B cell (primary cell): Measurements from ENCODE around the gene PKM. TPM values are rescaled to one million over a fixed set of nuclear protein-coding genes. Genes with fewer than 3 reads are reported as not detected.

Experiments
- ATAC-seq: fragments of 200-7000 bp; cut with Tn5 transposase; one replicate; pipeline ENCODE4 v1.10.0; 2021; ENCODE audit warnings: low read depth, mild to moderate bottlenecking, moderate number of reproducible peaks, moderate library complexity
- CTCF ChIA-PET: fragments of 350-600 bp; sonication (Branson Sonifier 250); formaldehyde crosslinking; loops from one replicate; lab custom pipeline; 2021; ENCODE audit warnings: antibody characterized with exemption, inconsistent platforms; lab: Charles Lee
- POLR2A ChIA-PET: fragments of 350-600 bp; sonication (Branson Sonifier 250); formaldehyde crosslinking; loops from one replicate; lab custom pipeline; 2021; ENCODE audit warnings: antibody characterized with exemption; lab: Charles Lee
- DNase-seq: peaks from one replicate; pipeline ENCODE4 v3.0.0; 2013
- H2AFZ ChIP-seq: 2 replicates; pipeline ENCODE4 v1.6.1; 2012; ENCODE audit warnings: mild to moderate bottlenecking, low read depth, low read length; ENCODE audit not compliant: insufficient read depth, poor library complexity, severe bottlenecking
- H3K27ac ChIP-seq, 2 donors: 1 replicate in 1 of 2; 2 replicates in 1 of 2; pipeline ENCODE4 v1.5.1; 2012 to 2013; ENCODE audit warnings: low read length in 2 of 2, mild to moderate bottlenecking in 2 of 2, moderate library complexity in 1 of 2
- H3K27me3 ChIP-seq, 4 experiments: fragments of 200-600 bp in 1 of 4; sonication (generic) in 1 of 4; replicated peaks in 1 of 4; 1 replicate in 2 of 4; 2 replicates in 2 of 4; pipeline versions ENCODE4 v1.6.1 to v1.7.0; 2013 to 2016; ENCODE audit warnings: low read length in 3 of 4, mild to moderate bottlenecking in 2 of 4, mixed read lengths in 1 of 4, moderate library complexity in 1 of 4; ENCODE audit not compliant: insufficient read depth in 4 of 4, control insufficient read depth in 3 of 4; ENCODE audit errors: control extremely low read depth in 1 of 4
- H3K36me3 ChIP-seq, 2 experiments: replicated peaks in 1 of 2; 1 replicate in 1 of 2; 2 replicates in 1 of 2; pipeline versions ENCODE4 v1.6.1 to v1.7.1; 2013; ENCODE audit warnings: low read length in 1 of 2; ENCODE audit not compliant: insufficient read depth in 2 of 2, control insufficient read depth in 1 of 2; ENCODE audit errors: control extremely low read depth in 1 of 2, extremely low read depth in 1 of 2
- H3K4me1 ChIP-seq, 2 donors: fragments of 200-600 bp in 1 of 2; sonication (generic) in 1 of 2; 1 replicate in 1 of 2; 2 replicates in 1 of 2; pipeline versions ENCODE4 v1.5.1 to v1.6.1; 2013 to 2017; ENCODE audit warnings: low read length in 2 of 2; ENCODE audit not compliant: control insufficient read depth in 2 of 2, insufficient read depth in 2 of 2
- H3K4me2 ChIP-seq: replicated peaks from 2 replicates; pipeline ENCODE3; 2012; ENCODE audit warnings: mild to moderate bottlenecking, low read depth, low read length; ENCODE audit not compliant: poor library complexity, severe bottlenecking
- H3K4me3 ChIP-seq, 5 experiments: fragments of 200-600 bp in 1 of 5; sonication (generic) in 1 of 5; 1 replicate in 3 of 5; 2 replicates in 2 of 5; pipeline versions ENCODE4 v1.5.1 to v1.7.0; 2011 to 2016; ENCODE audit warnings: low read length in 4 of 5, mild to moderate bottlenecking in 4 of 5, low read depth in 2 of 5, control low read depth in 1 of 5, moderate library complexity in 1 of 5; ENCODE audit not compliant: insufficient read depth in 1 of 5; ENCODE audit errors: control extremely low read depth in 1 of 5, extremely low read depth in 1 of 5
- H3K79me2 ChIP-seq: fragments of 200-600 bp; sonication (generic); one replicate; pipeline ENCODE4 v1.6.0; 2016; ENCODE audit warnings: low read length; ENCODE audit not compliant: control insufficient read depth, insufficient read depth
- H3K9ac ChIP-seq: fragments of 200-600 bp; sonication (generic); 2 replicates; pipeline ENCODE4 v1.6.1; 2017; ENCODE audit warnings: mild to moderate bottlenecking, low read length, moderate library complexity
- H3K9me3 ChIP-seq, 3 donors: one replicate each; pipeline versions ENCODE4 v1.6.1 to v1.7.1; 2013; ENCODE audit warnings: low read length in 2 of 3; ENCODE audit not compliant: control insufficient read depth in 2 of 3, insufficient read depth in 1 of 3; ENCODE audit errors: control extremely low read depth in 1 of 3
- H4K20me1 ChIP-seq: 2 replicates; pipeline ENCODE4 v1.6.0; 2012; ENCODE audit warnings: mild to moderate bottlenecking, low read length; ENCODE audit not compliant: insufficient read depth, control insufficient read depth, poor library complexity, severe bottlenecking
- H3K27ac Mint-ChIP-seq: one replicate; pipeline ENCODE4 v1.8.0; 2021; ENCODE audit warnings: mixed read lengths
- H3K27me3 Mint-ChIP-seq: one replicate; pipeline ENCODE4 v1.8.0; 2021; ENCODE audit warnings: mixed read lengths
- H3K4me1 Mint-ChIP-seq: one replicate; pipeline ENCODE4 v1.8.0; 2021; ENCODE audit warnings: mixed read lengths
- H3K4me3 Mint-ChIP-seq: one replicate; pipeline ENCODE4 v1.8.0; 2021; ENCODE audit warnings: mixed read lengths
- H3K9me3 Mint-ChIP-seq: one replicate; pipeline ENCODE4 v1.8.0; 2022; ENCODE audit warnings: mixed read lengths; ENCODE audit not compliant: insufficient read depth
- CTCF ChIP-seq: fragments of 200-600 bp; IDR thresholded peaks from one replicate; pipeline ENCODE4 v1.8.0; 2022; ENCODE audit warnings: antibody characterized with exemption, mild to moderate bottlenecking
- EZH2 ChIP-seq: IDR thresholded peaks from 2 replicates; pipeline ENCODE4 v1.6.1; 2012; ENCODE audit warnings: borderline replicate concordance, low read depth, mild to moderate bottlenecking, moderate library complexity, low read length; ENCODE audit not compliant: insufficient read depth, poor library complexity, severe bottlenecking
- WGBS: methylation state at CpG from one replicate; pipeline ENCODE4 v1.1.5; 2013; ENCODE audit warnings: missing lambda C conversion rate; ENCODE audit not compliant: insufficient coverage; 5-methylcytosine and 5-hydroxymethylcytosine counted together
- intact Hi-C: fragments of 100-400 bp; cut with micrococcal nuclease; formaldehyde crosslinking; loops from one replicate; pipeline ENCODE4 v1.10.0; 2022
- polyA plus RNA-seq: library from polyadenylated mRNA; depleted of rRNA; stranded (reverse); fragments of >200 nt; gene quantifications from 2 replicates; pipeline ENCODE4 v1.2.3, GENCODE V29; 2012
- total RNA-seq, 2 donors: library from RNA; stranded (reverse); fragments of 120-200 nt in 1 of 2; gene quantifications; 1 replicate in 1 of 2; 2 replicates in 1 of 2; pipeline versions ENCODE4 v1.2.3 to v1.2.4, GENCODE V29; 2013 to 2022

The PKM gene
- total and polyA plus RNA-seq, 2 donors (not counting 1 experiment from before 2014, with no cell fraction given) = 179 to 323 TPM

DNA sequence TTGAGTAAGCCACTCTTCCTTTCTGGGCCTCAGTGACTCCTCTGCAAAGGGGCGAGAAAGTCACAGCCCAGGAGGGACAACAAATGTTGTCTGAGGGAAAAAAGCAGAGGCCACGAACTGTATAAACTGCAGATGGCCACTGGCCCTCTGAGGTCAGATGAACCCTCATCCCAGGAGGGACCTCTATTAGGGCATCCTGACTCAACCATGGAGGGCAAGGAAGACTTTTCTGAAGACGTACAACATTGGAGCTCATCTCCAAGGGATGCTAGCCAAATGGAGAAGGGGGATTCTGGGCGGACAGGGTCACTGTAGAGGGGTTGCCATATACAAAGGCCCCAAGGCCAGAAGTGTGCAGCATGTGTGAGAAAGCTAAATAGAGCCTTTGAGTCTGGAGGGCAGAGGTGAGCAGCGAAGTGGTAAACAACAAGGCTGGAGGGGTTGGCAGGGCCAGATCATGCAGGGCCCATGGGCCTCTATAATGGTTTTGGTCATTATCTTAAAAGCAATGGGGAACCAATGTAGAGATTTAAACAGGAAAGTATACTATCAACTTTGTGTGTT is 50.1 kb downstream of the PKM start:
- POLR2A ChIA-PET = no interaction called here
- Mint-ChIP-seq H3K27me3 (peaks cover 40% of the 10 kb centered on the region), H3K4me1 (no peaks in the 10 kb centered on the region), H3K4me3 (no peak overlapping the region), H3K27ac (no peak overlapping the region), H3K9me3 (no peaks in the 10 kb centered on the region)
- peaks cover 0 to 26% (median 11%) of the 10 kb centered on the region in 4 experiments for H3K27me3 ChIP-seq
- H4K20me1 ChIP-seq = no peaks in the 10 kb centered on the region
- no peak overlapping the region for H3K4me2 ChIP-seq
- ATAC-seq (no peak), DNase-seq (no peak)
- H3K9ac ChIP-seq = no peak overlapping the region
- CTCF ChIA-PET = interaction anchor here (1.4 kb wide), 1 partner anchor 15 kb away, joined by 4 read pairs; no protein-coding TSS in a partner anchor
- TF ChIP-seq EZH2 (no peak), CTCF (no peak)
- H3K4me3 ChIP-seq = no peak overlapping the region
- intact Hi-C loops = no loop called here
- H3K79me2 ChIP-seq = no peaks in the 10 kb centered on the region
- no peaks in the 10 kb centered on the region for H3K36me3 ChIP-seq
- H2AFZ ChIP-seq = no peak overlapping the region
- no peaks in the 10 kb centered on the region for H3K4me1 ChIP-seq
- no peaks in the 10 kb centered on the region for H3K9me3 ChIP-seq
- H3K27ac ChIP-seq = no peak overlapping the region
- WGBS = 92% methylated on average over 5 of the region's 5 CpGs

GRCh38 chr15:72179950-72180581 is 50.9 kb downstream of the PKM start:
- no peaks in the 10 kb centered on the region for H3K9me3 ChIP-seq
- no peaks in the 10 kb centered on the region for H3K36me3 ChIP-seq
- H3K27ac ChIP-seq = no peak overlapping the region
- H3K79me2 ChIP-seq = no peaks in the 10 kb centered on the region
- intact Hi-C loops = no loop called here
- H3K27ac Mint-ChIP-seq = no peak overlapping the region
- no peak for ATAC-seq
- H3K9ac ChIP-seq = no peak overlapping the region
- H3K4me1 ChIP-seq = no peaks in the 10 kb centered on the region
- H4K20me1 ChIP-seq = no peaks in the 10 kb centered on the region
- ChIA-PET CTCF (interaction anchor here (1.4 kb wide), 1 partner anchor 15 kb away, joined by 4 read pairs; no protein-coding TSS in a partner anchor), POLR2A (no interaction called here)
- H3K4me1 Mint-ChIP-seq = no peaks in the 10 kb centered on the region
- H2AFZ ChIP-seq = no peak overlapping the region
- H3K4me3 Mint-ChIP-seq = no peak overlapping the region
- H3K4me3 ChIP-seq = no peak overlapping the region
- TF ChIP-seq CTCF (no peak), EZH2 (no peak)
- H3K27me3 Mint-ChIP-seq = peaks cover 39% of the 10 kb centered on the region
- no peaks in the 10 kb centered on the region for H3K9me3 Mint-ChIP-seq
- 91% methylated on average over 16 of the region's 16 CpGs for WGBS
- peaks cover 0 to 23% (median 6%) of the 10 kb centered on the region in 4 experiments for H3K27me3 ChIP-seq
- no peak overlapping the region for H3K4me2 ChIP-seq
- no peak for DNase-seq
